Hindlimb muscle (tissue), 1 donor: ENCODE measurements around the gene CDCA3. TPM values are rescaled to one million over a fixed set of nuclear protein-coding genes. Genes with fewer than 3 reads are reported as not detected.
"Not testable (repeated sequence)": the region's sequence is repeated elsewhere in the genome, so short reads cannot be mapped to it uniquely, and the experiment has no call there.

Experiments
- DNase-seq: peaks from one replicate; pipeline ENCODE4 v3.0.0-alpha.2; 2013
- polyA plus RNA-seq: library from polyadenylated mRNA; unstranded; fragments of 120-200 nt; gene quantifications from one replicate; pipeline ENCODE4 v1.2.1, GENCODE V29; 2013; ENCODE audit not compliant: insufficient read length

Gene CDCA3
- polyA plus RNA-seq, 1 donor, result 16.7 TPM

- peak; percentile 90 for DNase-seq
Measured at GRCh38 chr12:6872073-6873048, 21.3 kb upstream of the CDCA3 start.

GRCh38 chr12:6871052-6871957 lies 20.2 kb upstream of the CDCA3 start:
- no peak for DNase-seq

GRCh38 chr12:6870304-6870703 lies 19.2 kb upstream of the CDCA3 start:
- not testable (repeated sequence) for DNase-seq

GRCh38 chr12:6869049-6870021 lies 18.2 kb upstream of the CDCA3 start:
- DNase-seq, result peak; percentile 78

GRCh38 chr12:6868211-6869048 lies 17.3 kb upstream of the CDCA3 start:
- no peak for DNase-seq

- peak; percentile 89 for DNase-seq
Measured at GRCh38 chr12:6867413-6868210, 16.5 kb upstream of the CDCA3 start, which contains the start of gene TPI1. TSS of gene TPI1 (plus strand) at chr12:6867531. CDS start at chr12:6867567, 36 bp downstream.

- DNase-seq, result no peak
Measured at GRCh38 chr12:6866920-6867412, 15.9 kb upstream of the CDCA3 start.

GRCh38 chr12:6866163-6866919 lies 15.3 kb upstream of the CDCA3 start:
- DNase-seq, result no peak

GRCh38 chr12:6865307-6865706 lies 14.2 kb upstream of the CDCA3 start:
- DNase-seq, result not testable (repeated sequence)

GRCh38 chr12:6863586-6864321 lies 12.7 kb upstream of the CDCA3 start:
- DNase-seq, result no peak

- DNase-seq, result no peak
Measured at GRCh38 chr12:6863033-6863432, 11.9 kb upstream of the CDCA3 start.

GRCh38 chr12:6861391-6861790 lies 10.3 kb upstream of the CDCA3 start:
- no peak for DNase-seq

- no peak for DNase-seq
Measured at GRCh38 chr12:6860942-6861341, 9.9 kb upstream of the CDCA3 start.

- no peak for DNase-seq
Measured at GRCh38 chr12:6860116-6860515, 9.0 kb upstream of the CDCA3 start.

- DNase-seq, result no peak
Measured at GRCh38 chr12:6858799-6859198, 7.7 kb upstream of the CDCA3 start.

GRCh38 chr12:6855322-6855721 lies 4.2 kb upstream of the CDCA3 start:
- no peak for DNase-seq

- no peak for DNase-seq
Measured at GRCh38 chr12:6854036-6854435, 3.0 kb upstream of the CDCA3 start.

- DNase-seq, result no peak
Measured at GRCh38 chr12:6853626-6854025, 2.5 kb upstream of the CDCA3 start.
